Esophagus (tissue), 2 donors: Measurements from ENCODE around the gene PLA2G6. TPM values are rescaled to one million over a fixed set of nuclear protein-coding genes. Genes with fewer than 3 reads are reported as not detected.
"Not testable (repeated sequence)": the region's sequence is repeated elsewhere in the genome, so short reads cannot be mapped to it uniquely, and the experiment has no call there.

Experiments used
- H3K27ac ChIP-seq, 2 donors: one replicate each; pipeline ENCODE4 v1.5.1; 2013; ENCODE audit warnings: low read depth in 2 of 2, mild to moderate bottlenecking in 2 of 2, inconsistent platforms in 1 of 2, low read length in 1 of 2, moderate library complexity in 1 of 2
- H3K27me3 ChIP-seq, 2 donors: one replicate each; pipeline ENCODE4 v1.6.1; 2013; ENCODE audit warnings: low read length in 2 of 2, control low read depth in 1 of 2, mild to moderate bottlenecking in 1 of 2; ENCODE audit not compliant: insufficient read depth in 2 of 2, control insufficient read depth in 1 of 2
- H3K36me3 ChIP-seq, 2 donors: one replicate each; pipeline ENCODE4 v1.6.1; 2013; ENCODE audit warnings: low read length in 1 of 2; ENCODE audit not compliant: control insufficient read depth in 2 of 2, insufficient read depth in 2 of 2
- H3K4me1 ChIP-seq, 2 donors: one replicate each; pipeline ENCODE4 v1.6.1; 2013; ENCODE audit warnings: low read length in 1 of 2; ENCODE audit not compliant: control insufficient read depth in 2 of 2, insufficient read depth in 2 of 2
- H3K4me3 ChIP-seq, 2 donors: one replicate each; pipeline ENCODE4 v1.5.1; 2013; ENCODE audit warnings: low read length in 2 of 2, mild to moderate bottlenecking in 2 of 2, low read depth in 1 of 2, moderate library complexity in 1 of 2
- H3K9me3 ChIP-seq, 2 donors: one replicate each; pipeline ENCODE4 v1.6.1; 2013; ENCODE audit warnings: mild to moderate bottlenecking in 2 of 2, low read depth in 1 of 2, low read length in 1 of 2, moderate library complexity in 1 of 2; ENCODE audit not compliant: control insufficient read depth in 2 of 2, insufficient read depth in 1 of 2
- WGBS, 2 donors: extraction: QIAGEN DNeasy Blood & Tissue Kit; methylation state at CpG; one replicate each; pipeline ENCODE4 v1.1.7; 2013; 5-methylcytosine and 5-hydroxymethylcytosine counted together
- polyA plus RNA-seq, 2 donors: library from polyadenylated mRNA; stranded (reverse); fragments of 200-250 nt; gene quantifications; one replicate each; pipeline ENCODE4 v1.2.3, GENCODE V29; 2013
- donor health status: healthy with polysubstance abuse.
- donor health status: Bipolar disorder and iron deficiency.

PLA2G6 gene
- polyA plus RNA-seq, 2 donors, result 14.5 to 36.3 TPM

- Histone ChIP-seq H3K4me3 (no peak overlapping the region), H3K36me3 (no peaks in the 10 kb centered on the region), H3K27ac (no peak overlapping the region), H3K9me3 (no peaks in the 10 kb centered on the region), H3K27me3 (no peaks in the 10 kb centered on the region), H3K4me1 (peaks cover 2 to 3% of the 10 kb centered on the region in 2 donors)
- WGBS, 2 donors, result 91 to 94% methylated on average over 1 of the region's 1 CpG
Observed at GRCh38 chr22:38155703-38156102, 25.9 kb downstream of the PLA2G6 start.

- 42 to 48% methylated on average over 1 of the region's 1 CpG for WGBS, 2 donors
- not testable (repeated sequence) for H3K4me3 ChIP-seq, H3K27me3 ChIP-seq, H3K4me1 ChIP-seq, H3K9me3 ChIP-seq, H3K36me3 ChIP-seq, H3K27ac ChIP-seq
Observed at GRCh38 chr22:38154563-38154915, 27.1 kb downstream of the PLA2G6 start.

- Histone ChIP-seq H3K36me3 (no peaks in the 10 kb centered on the region), H3K9me3 (no peaks in the 10 kb centered on the region), H3K27me3 (no peaks in the 10 kb centered on the region), H3K27ac (no peak overlapping the region), H3K4me3 (no peak overlapping the region), H3K4me1 (peaks cover 2 to 3% of the 10 kb centered on the region in 2 donors)
- WGBS, 2 donors, result 54% methylated on average over 4 of the region's 4 CpGs
Observed at GRCh38 chr22:38153821-38154562, 27.6 kb downstream of the PLA2G6 start.

- no peak overlapping the region for H3K4me3 ChIP-seq
- no peaks in the 10 kb centered on the region for H3K36me3 ChIP-seq
- H3K27ac ChIP-seq, result no peak overlapping the region
- peaks cover 2 to 3% of the 10 kb centered on the region in 2 donors for H3K4me1 ChIP-seq
- H3K9me3 ChIP-seq, result no peaks in the 10 kb centered on the region
- WGBS, 2 donors, result 92 to 94% methylated on average over 8 of the region's 8 CpGs
- no peaks in the 10 kb centered on the region for H3K27me3 ChIP-seq
Observed at GRCh38 chr22:38151126-38151500, 30.5 kb downstream of the PLA2G6 start.

- Histone ChIP-seq H3K4me1 (peaks cover 0 to 7% of the 10 kb centered on the region in 2 donors), H3K9me3 (no peaks in the 10 kb centered on the region), H3K27ac (peak overlapping the region in 1 of 2 donors; percentile 39), H3K27me3 (no peaks in the 10 kb centered on the region), H3K4me3 (no peak overlapping the region), H3K36me3 (peaks cover 0 to 2% of the 10 kb centered on the region in 2 donors)
- WGBS, 2 donors, result 76 to 87% methylated on average over 5 of the region's 5 CpGs
Observed at GRCh38 chr22:38148245-38148644, 33.4 kb downstream of the PLA2G6 start.

GRCh38 chr22:38146166-38146565, 35.5 kb downstream of the PLA2G6 start:
- H3K27ac ChIP-seq, result peak overlapping the region; percentile 22 to 61
- H3K4me3 ChIP-seq, H3K4me1 ChIP-seq, H3K9me3 ChIP-seq, H3K27me3 ChIP-seq, H3K36me3 ChIP-seq: not testable (repeated sequence)
- 67 to 73% methylated on average over 3 of the region's 3 CpGs for WGBS, 2 donors

GRCh38 chr22:38144025-38144405, 37.6 kb downstream of the PLA2G6 start:
- Histone ChIP-seq H3K4me3 (no peak overlapping the region), H3K4me1 (peaks cover 0 to 7% of the 10 kb centered on the region in 2 donors), H3K27ac (no peak overlapping the region), H3K9me3 (no peaks in the 10 kb centered on the region), H3K36me3 (peaks cover 0 to 4% of the 10 kb centered on the region in 2 donors), H3K27me3 (no peaks in the 10 kb centered on the region)
- WGBS, 2 donors, result 96% methylated on average over 5 of the region's 5 CpGs

- H3K4me1 ChIP-seq, result peaks cover 0 to 7% of the 10 kb centered on the region in 2 donors
- 90 to 93% methylated on average over 5 of the region's 5 CpGs for WGBS, 2 donors
- H3K27ac ChIP-seq, result no peak overlapping the region
- H3K4me3 ChIP-seq, result no peak overlapping the region
- peaks cover 0 to 7% of the 10 kb centered on the region in 2 donors for H3K36me3 ChIP-seq
- no peaks in the 10 kb centered on the region for H3K9me3 ChIP-seq
- H3K27me3 ChIP-seq, result no peaks in the 10 kb centered on the region
Observed at GRCh38 chr22:38142606-38143005, 39.0 kb downstream of the PLA2G6 start.

- H3K36me3 ChIP-seq, result peaks cover 0 to 7% of the 10 kb centered on the region in 2 donors
Observed at GRCh38 chr22:38141217-38141973, 40.2 kb downstream of the PLA2G6 start.

More at GRCh38 chr22:38141217-38141973, 40.2 kb downstream of the PLA2G6 start:
- H3K9me3 ChIP-seq, result no peaks in the 10 kb centered on the region
- H3K27ac ChIP-seq, result no peak overlapping the region
- no peaks in the 10 kb centered on the region for H3K27me3 ChIP-seq
- H3K4me1 ChIP-seq, result peaks cover 0 to 7% of the 10 kb centered on the region in 2 donors
- H3K4me3 ChIP-seq, result no peak overlapping the region
- whole genome bisulfite sequencing, 2 donors, result 93 to 95% methylated on average over 16 of the region's 16 CpGs
